Hematopoietic multipotent progenitor cell treated with erythropoietin and hydrocortisone succinate and interleukin-3 and kit ligand, for 15 days (in vitro differentiated cells): Measurements from ENCODE around the gene XPO1.
"Not testable (repeated sequence)": the region's sequence is repeated elsewhere in the genome, so short reads cannot be mapped to it uniquely, and the experiment has no call there.

Experiments used
- DNase-seq: peaks from one replicate; pipeline ENCODE4 v3.0.0-alpha.2; 2015; ENCODE audit warnings: low spot score

XPO1 gene

DNA sequence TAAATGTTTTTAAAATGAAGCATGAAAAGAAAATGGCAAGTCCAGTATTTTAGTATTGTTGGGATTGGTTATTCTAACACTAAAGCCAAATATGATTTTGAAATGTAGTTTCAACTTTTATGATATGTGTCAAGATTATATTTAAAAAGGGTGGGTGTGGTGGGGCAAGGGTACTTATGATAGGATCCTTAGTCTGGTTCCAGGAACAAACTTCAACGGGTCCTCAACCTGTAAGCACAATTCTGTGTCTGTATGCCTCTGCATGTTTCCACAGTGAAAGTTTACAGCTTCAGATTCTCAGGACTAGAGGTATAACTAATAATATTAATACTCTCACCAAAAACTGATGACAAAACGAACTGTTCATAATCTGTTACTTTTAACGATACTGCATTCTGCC is 73.1 kb downstream of the XPO1 start:
- no peak for DNase-seq

DNA sequence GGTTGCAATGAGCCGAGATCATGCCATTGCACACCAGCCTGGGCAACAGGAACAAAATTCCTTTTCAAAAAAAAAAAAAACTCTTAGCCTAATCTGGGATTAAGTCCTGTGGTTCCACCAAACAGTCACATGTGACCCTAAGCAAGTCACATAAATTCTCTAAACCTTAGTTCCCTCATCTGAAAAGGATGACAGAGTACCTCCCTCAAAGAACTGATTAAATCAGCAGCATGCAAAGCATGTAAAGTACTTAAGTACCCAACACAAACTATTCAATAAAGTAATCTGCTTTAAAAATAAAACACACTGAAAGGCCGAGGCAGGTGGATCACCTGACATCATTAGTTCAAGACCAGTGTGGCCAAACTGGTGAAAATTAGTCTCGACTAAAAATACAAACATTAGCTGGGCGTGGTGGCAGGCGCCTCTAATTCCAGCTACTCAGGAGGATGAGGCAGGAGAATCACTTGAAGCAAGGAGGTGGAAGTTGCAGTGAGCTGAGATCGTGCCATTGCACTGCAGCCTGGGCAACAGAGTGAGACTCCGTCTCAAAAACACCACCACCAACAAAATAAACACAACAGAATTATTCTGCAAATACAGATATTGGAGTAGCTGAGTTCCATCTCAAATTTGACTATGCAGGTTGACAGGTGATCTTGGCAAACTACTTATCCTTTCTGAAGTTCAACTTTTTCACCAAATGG is 74.2 kb downstream of the XPO1 start:
- DNase-seq = no peak

DNA sequence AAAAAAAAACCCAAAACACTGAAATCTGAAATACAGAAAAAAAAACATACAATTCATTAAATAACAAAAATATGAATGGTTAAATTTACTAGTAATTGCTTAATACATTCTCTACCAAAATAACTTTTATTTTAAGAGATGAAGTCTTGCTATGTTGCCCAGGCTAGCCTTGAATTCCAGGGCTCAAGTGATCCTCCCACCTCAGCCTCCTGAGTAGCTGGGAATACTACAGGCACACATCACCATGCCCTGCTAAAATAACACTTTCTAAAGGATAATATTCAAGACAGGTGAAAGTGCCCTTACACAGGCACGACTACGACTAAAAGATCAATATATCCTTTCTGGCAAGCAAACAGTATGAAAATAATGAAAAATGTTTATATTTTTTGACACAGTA is 76.8 kb downstream of the XPO1 start:
- DNase-seq = no peak

DNA sequence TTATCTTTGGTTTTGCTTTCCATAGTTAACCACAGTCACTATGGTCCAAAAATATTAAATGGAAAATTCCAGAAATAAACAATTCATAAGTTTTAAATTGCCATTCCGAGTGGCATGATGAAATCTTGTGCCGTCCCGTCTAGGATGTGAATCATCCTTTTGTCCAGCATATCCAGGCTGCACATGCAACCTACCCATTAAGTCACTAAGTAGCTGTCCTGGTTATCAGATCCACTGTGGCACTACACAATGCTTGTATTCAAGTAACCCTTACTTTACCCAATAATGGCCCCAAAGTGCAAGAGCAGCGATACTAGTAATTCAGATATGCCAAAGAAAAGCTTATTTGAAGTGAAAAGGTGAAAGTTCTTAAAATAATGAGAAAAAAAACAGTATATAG is 78.0 kb downstream of the XPO1 start:
- no peak for DNase-seq

DNA sequence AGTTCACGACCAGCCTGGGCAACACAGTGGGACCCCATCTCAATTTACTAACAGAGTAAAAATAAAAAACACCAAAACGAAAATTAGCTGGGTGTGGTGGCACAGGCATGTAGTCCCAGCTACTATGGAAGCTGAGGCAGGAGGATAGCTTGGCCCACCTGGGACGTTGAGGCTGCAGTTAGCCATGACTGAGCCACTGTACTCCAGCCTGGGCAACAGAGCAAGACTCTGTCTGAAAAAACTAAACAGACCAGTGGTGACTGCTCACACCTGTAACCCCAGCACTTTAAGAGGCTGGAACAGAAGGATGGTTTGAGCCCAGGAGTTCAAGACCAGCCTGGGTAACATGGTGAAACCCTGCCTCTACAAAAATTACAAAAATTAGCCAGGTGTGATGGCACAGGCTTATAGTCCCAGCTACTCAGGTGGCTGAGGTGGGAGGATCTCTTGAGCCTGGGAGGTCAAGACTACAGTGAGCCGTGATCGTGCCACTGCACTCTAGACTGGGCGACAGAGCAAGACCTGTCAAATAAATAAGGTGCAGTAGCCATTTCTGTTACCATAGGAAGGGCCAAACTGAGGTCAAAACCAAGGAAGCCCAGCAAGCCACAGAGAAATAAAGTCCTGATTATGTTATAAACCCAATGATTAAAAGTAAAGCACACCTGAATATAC is 81.3 kb downstream of the XPO1 start:
- no peak for DNase-seq

DNA sequence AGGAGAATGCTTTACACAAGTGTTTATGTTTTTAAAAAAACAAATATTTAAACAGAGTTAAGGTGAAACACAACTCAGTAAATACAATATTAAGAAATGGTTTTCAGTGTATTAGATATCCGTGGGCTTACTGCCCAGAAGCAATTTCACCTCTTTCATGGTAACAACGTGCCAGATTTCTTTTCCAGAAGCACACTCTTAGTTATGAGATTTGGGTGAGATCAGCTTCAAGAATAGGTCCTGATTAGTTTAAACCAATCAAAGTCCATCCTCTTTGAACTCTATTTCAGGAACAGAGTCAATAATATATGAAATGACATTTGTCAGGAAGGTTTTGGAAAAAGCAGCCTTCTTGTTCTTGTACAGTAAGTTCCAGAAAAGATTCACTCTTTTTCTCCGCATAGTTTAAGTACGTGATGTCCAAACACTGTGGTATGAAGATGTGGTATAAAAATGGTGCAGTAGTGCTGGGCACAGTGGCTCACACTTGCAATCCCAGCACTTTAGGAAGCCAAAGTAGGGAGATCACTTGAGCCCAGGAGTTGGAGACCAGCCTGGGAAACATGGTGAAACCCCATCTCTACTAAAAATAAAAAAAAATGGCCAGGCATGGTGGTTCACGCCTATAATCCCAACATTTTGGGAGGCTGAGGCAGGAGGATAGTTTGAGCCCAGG is 81.9 kb downstream of the XPO1 start:
- DNase-seq = no peak

DNA sequence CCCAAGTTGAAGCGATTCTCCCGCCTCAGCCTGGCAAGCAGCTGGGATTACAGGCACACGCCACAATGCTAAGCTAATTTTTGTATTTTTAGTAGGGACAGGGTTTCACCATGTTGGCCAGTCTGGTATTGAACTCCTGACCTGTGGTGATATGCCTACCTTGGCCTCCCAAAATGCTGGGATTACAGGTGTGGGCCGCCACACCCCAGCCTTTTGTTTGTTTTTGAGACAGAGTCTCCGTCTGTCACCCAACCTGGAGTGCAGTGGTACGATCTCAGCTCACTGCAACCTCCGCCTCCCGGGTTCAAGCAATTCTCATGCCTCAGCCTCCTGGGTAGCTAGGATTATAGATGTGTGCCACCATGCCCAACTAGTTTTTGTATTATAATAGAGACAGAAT is 83.2 kb downstream of the XPO1 start:
- not testable (repeated sequence) for DNase-seq

DNA sequence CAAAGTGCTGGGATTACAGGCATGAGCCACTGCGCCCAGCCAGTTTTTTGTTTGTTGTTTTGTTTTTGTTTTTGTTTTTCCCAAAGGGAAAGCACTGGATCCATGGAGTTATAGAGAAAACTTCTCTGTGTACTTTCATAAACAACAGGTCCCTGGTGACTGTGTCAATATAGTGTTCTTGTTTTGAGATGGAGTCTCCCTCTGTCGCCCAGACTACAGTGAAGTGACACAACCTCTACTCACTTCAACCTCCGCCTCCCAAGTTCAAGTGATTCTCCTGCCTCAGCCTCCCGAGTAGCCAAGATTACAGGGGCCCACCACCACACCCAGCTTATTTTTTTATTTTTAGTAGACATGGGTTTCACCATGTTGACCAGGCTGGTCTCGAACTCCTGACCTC is 83.8 kb downstream of the XPO1 start:
- no peak for DNase-seq

DNA sequence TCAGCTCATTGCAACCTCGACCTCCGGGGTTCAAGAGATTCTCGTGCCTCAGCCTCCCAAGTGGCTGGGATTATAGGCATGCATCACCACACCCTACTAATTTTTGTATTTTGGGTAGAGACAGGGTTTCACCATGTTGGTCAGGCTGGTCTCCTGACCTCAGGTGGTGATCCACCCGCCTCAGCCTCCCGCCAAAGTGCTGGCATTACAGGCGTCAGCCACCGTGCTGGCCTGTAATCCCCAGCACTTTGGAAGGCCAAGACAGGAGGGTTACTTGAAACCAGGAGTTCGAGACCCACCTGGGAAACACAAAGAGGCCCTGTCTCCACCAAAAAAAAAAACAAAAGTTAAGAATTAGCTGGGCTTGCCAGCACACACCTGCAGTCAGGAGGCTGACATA is 85.8 kb downstream of the XPO1 start:
- DNase-seq = no peak

DNA sequence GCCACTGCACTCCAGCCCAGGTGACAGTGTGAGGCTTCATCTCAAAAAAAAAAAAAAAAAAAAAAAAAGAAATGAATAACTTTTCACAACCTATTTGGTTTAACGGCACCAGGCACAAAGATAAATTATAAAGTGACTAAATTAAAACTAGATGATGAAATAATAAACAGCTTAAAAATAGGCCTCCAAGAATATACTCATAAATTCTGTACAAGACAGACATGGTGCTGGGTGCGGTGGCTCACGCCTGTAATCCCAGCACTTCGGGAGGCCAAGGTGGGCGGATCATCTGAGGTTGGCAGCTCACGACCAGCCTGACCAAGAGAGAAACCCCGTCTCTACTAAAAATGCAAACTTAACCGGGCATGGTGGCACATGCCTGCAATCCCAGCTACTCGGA is 87.0 kb downstream of the XPO1 start:
- no peak for DNase-seq

DNA sequence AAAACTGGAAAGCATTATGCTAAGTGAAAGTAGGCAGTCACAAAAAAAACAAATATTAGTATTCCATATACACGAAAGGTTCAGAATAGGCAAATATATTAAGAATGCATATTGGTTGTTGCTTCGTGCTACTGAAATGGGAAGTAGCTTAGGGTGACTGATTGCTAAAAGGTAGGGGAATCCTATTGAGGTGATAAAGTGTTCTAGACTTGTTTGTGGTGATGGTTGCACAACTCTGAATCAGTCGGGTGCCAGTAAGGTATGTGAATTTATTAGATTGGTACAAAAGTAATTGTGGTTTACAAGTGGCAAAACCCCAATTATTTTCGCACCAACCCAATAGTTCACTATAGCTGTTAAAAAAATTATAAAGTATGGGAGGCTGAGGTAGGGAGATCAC is 88.0 kb downstream of the XPO1 start:
- no peak for DNase-seq

DNA sequence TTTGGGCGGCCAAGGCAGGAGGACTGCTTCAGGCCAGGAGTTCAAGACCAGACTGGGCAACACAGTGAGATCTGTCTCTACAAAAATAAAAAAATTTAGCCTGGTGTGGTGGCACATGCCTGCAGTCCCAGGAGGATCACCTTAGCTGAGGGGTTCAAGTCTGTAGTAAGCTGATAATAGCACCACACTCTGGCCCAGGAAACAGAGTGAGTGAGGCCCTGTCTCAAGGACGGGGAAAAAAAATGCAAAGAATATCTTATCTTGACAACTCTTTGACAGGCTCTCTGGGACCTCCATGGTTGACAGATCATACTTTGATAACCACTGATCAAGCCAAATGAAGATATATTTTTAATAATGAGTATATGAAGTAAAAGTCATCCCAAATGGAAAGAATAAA is 89.9 kb downstream of the XPO1 start:
- no peak for DNase-seq

DNA sequence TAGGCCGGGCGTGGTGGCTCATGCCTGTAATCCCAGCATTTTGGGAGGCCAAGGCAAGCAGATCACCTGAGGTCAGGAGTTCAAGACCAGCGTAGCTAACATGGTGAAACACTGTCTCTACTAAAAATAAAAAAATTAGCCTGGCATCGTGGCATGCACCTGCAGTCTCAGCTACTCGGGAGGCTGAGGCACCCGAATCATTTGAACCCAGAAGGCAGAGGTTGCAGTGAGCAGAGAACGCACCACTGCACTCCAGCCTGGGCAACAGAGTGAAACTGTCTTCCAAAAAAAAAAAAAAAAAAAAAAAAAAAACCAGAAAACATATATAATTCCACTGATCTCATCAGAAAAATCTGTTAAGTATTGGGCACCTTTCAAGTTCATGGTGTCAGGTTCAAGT is 91.2 kb downstream of the XPO1 start:
- DNase-seq = not testable (repeated sequence)

DNA sequence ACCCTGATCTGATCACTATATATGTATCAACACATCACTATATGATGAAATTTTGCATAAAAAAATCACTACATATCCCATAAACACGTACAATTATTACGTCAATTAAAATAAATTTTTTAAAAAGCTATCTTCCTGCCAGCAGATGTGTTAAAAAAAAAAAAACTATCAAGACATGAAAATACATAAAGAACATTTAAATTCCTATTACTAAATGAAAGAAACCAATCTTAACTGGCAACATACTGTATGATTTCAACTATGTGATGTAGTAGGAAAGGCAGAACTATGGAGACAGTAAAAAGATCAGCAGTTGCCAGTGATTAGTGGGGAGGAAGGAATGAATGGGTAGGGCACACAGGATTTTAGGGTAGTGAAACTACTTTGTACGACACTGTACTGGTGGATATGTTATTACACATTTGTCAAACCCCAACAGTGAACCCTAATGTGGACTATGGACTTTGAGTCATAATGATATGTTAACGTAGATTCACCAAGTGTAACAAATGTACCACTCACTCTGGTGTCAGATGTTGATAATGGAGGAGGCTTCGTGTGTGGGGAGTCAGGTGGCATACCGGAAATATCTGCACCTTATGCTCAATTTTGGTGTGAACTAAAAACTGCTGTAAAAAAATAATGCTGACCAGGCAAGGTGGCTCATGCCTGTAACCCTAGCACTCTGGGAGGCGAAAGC is 94.7 kb downstream of the XPO1 start:
- no peak for DNase-seq

DNA sequence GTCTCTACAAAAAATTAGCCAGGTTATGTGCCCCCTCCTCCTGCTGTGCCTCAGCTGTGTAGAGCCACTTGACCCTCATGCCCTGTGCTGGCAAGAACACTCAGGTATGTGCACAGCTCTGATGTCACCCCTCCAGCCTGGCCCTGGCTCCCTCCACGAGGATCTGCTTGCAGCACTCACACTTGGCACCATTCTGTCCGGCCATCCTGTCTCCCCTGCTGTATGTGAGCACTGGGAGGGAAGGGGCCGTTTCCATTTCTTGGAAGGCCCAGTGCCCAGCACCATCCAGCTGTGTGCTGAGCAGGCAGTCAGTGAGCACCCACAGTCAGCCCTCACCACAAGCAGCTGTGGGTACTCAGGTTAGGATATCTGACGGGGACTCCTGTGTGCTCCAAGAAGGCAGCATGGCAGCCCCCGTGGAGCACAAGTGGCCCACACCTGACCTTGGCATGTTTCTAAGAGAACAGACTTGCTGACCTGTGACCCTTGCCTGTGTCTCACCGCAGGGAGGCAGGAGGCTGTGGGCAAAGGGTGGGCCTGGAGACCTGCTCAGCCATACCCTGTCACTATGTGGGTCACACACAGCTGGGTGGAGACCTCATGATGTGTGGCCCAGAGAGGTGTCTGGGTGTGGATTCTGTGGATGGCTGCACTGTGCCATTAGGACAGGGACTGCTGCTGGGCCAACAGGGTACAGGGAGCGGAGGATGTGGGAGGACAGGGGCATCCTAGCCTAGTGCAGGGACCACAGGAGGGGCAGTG is 98.7 kb downstream of the XPO1 start:
- no peak for DNase-seq

DNA sequence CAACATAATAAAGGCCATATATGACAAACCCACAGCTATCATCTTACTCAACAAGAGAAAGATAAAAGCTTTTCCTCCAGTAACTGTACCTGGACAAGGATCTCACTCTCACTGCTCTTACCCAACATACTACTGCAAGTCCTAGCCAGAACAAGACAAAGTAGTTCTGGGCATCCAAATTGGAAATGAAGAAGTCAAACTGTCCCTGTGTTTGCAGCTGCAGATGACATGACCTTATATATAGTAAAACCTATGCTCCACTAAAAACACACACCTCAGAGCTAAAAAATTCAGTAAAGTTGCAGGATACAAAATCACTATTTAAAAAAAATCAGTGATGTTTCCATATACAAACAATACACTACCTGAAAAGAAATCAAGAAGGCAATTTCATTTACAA is 99.5 kb downstream of the XPO1 start:
- no peak for DNase-seq

DNA sequence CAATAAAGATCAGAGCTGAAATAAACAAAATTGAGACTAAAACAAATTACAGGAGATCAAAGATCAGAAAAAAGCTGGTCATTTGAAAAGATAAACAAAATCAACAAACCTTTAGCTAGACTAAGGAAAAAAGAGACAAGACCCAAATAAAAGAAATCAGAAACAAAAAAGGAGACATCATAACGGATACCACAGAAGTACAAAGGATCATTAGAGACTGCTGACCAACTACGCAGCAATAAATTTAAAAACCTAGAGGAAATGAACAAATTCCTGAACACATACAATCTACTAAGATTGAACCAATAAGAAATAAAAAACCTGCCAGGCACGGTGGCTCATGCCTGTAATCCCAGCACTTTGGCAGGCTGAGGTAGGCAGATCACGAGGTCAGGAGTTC is 101.0 kb downstream of the XPO1 start:
- no peak for DNase-seq

DNA sequence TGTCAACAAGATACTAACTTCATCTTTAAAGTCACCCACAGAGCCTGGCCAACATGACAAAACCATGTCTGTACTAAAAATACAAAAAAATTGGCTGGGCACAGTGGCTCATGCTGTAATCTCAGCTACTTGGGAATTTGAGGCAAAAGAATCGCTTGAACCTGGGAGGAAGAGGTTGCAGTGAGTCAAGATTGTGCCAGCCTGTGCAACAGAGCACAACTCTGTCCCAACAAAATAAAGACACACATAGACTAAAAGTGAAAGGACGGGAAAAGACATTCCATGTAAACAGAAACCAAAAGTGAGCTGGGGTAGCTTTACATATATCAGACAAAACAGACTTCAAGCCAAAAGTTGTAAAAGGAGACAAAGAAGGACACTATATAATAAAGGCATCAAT is 102.1 kb downstream of the XPO1 start:
- DNase-seq = no peak

DNA sequence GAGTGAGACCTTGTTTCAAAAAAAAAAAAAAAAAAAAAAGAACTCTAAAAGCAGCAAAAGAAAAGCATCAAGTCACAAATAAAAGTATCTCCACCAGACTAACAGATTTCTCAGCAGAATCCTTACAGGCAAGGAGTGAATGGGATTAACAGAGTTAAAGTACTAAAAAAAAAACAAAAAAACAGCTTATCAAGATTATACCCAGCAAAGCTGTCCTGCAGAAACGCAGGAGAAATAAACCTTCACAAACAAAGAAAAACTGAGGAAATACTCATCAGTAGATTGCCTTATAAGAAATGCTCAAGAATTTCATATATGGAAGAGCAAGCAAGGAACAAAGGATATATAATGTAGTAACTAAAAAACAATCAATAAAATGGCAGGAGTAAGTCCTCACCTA is 102.9 kb downstream of the XPO1 start:
- DNase-seq = no peak

DNA sequence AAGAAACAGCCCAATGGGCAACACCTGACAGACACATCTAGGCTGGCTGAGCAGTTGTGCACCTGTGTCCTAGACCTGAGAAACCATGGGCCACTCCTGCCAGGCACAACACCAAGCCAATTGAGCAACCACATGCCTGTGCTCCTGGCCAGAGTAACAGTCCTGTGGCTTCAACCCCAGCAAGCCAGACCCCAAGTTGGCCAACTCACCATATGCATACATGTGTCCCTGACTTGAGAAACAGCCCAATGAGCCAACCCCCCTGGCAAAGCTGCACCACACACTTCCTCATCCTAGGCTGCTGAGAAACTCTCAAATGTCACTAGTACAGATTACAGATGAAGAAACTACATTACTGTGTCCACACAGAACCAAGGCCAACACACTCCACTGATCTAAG is 103.8 kb downstream of the XPO1 start:
- no peak for DNase-seq

DNA sequence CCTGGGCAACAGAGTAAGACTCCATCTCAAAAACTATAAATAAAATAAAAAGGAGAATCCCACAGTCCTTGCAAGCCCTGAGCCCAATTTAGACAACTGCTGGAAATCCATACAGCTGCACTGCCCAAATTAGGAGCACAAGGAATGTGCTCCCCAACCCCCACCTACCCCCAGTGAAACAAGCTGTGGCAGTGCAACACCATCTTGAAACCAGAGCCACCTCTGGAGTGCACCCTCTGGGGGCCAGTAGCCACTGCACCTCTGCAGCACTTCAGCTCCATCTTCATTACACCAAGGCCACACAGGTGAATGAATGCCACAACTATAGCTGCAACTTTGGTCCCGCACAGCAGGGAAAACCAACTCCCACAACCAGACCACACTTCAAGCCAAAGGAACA is 104.5 kb downstream of the XPO1 start:
- DNase-seq = no peak

DNA sequence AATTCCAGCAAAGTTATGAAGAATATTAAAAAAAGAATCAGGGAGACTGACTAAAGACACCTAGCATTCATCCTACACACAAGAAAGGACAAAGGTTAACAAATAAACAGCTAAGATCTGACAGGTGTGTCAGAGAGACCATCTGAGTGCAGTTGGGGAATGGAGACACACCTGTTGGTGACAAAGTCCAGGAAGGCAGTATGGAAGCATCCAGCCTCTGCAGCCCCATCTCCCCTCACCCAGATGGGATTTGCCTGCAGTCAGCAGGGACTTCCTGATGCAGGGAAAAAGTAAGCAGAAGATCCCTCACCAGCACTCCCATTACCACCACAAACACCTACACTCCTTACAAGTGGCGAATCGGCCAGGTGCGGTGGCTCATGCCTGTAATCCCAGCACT is 105.2 kb downstream of the XPO1 start:
- DNase-seq = no peak
